GM12892 (cell line): ENCODE results near the gene GOLGA8B.

Experiments used
- POLR2A ChIP-seq: IDR thresholded peaks from 2 replicates; pipeline ENCODE4 v1.6.1; 2011; ENCODE audit warnings: low read depth, low read length, control low read depth
- POLR2AphosphoS5 ChIP-seq: IDR thresholded peaks from 2 replicates; pipeline ENCODE4 v1.6.1; 2011; ENCODE audit warnings: low read depth, low read length, control low read depth
- TAF1 ChIP-seq: IDR thresholded peaks from 2 replicates; pipeline ENCODE4 v1.6.1; 2011; ENCODE audit warnings: low read depth, mild to moderate bottlenecking, control low read depth, low read length, borderline replicate concordance

GRCh38 chr15:34608517-34608916, 25.1 kb upstream of the GOLGA8B start:
- no peak for TF ChIP-seq POLR2A
- no peak for TF ChIP-seq TAF1
- TF ChIP-seq POLR2AphosphoS5: no peak
